GM12891 (cell line): ENCODE data around the gene ENOSF1.

Source experiments
- DNase-seq: peaks from one replicate; pipeline ENCODE4 v3.0.0; 2011; ENCODE audit warnings: low spot score; ENCODE audit not compliant: insufficient read length
- FAIRE-seq: peaks from 2 replicates; lab custom pipeline; 2011; peaks lifted over from hg19 to GRCh38; lab: Jason Lieb, UNC
- PAX5 ChIP-seq: IDR thresholded peaks from 2 replicates; pipeline ENCODE4 v1.6.1; 2011; ENCODE audit warnings: low read length, moderate library complexity, mild to moderate bottlenecking; ENCODE audit not compliant: insufficient read depth, severe bottlenecking
- POLR2A ChIP-seq: IDR thresholded peaks from 2 replicates; pipeline ENCODE4 v1.6.1; 2011; ENCODE audit warnings: low read depth, low read length, control low read depth
- POLR2AphosphoS5 ChIP-seq: IDR thresholded peaks from 2 replicates; pipeline ENCODE4 v1.6.1; 2011; ENCODE audit warnings: low read depth, low read length, control low read depth
- POU2F2 ChIP-seq: IDR thresholded peaks from 2 replicates; pipeline ENCODE4 v1.6.1; 2011; ENCODE audit warnings: low read depth, mild to moderate bottlenecking, control low read depth, low read length, moderate library complexity
- SPI1 ChIP-seq: IDR thresholded peaks from 2 replicates; pipeline ENCODE4 v1.6.1; 2011; ENCODE audit warnings: low read depth, low read length, control low read depth
- TAF1 ChIP-seq: IDR thresholded peaks from 2 replicates; pipeline ENCODE4 v1.6.1; 2011; ENCODE audit warnings: low read depth, low read length, control low read depth

ENOSF1 gene

GRCh38 chr18:709771-710170 lies 2.7 kb downstream of the ENOSF1 start:
- no peak for DNase-seq
- TF ChIP-seq SPI1 (no peak), POLR2A (no peak), TAF1 (no peak), POLR2AphosphoS5 (no peak), PAX5 (no peak), POU2F2 (no peak)
- FAIRE-seq = no peak

- FAIRE-seq (no peak), DNase-seq (no peak)
- TF ChIP-seq PAX5 (peak; percentile 20), POU2F2 (no peak)
Measured at GRCh38 chr18:708096-708495, 4.3 kb downstream of the ENOSF1 start.

GRCh38 chr18:706405-706804 lies 6.0 kb downstream of the ENOSF1 start:
- TF ChIP-seq SPI1 (no peak), POLR2A (no peak), TAF1 (no peak), PAX5 (no peak), POU2F2 (no peak), POLR2AphosphoS5 (no peak)
- FAIRE-seq (no peak), DNase-seq (no peak)

GRCh38 chr18:703213-703967 lies 9.0 kb downstream of the ENOSF1 start:
- DNase-seq = no peak
- TF ChIP-seq PAX5 (no peak), TAF1 (no peak), SPI1 (no peak), POU2F2 (no peak), POLR2A (no peak), POLR2AphosphoS5 (no peak)
- no peak for FAIRE-seq

- FAIRE-seq = no peak
- DNase-seq = no peak
Measured at GRCh38 chr18:697800-698199, 14.6 kb downstream of the ENOSF1 start.

GRCh38 chr18:697012-697411 lies 15.4 kb downstream of the ENOSF1 start:
- FAIRE-seq (no peak), DNase-seq (no peak)
- TF ChIP-seq POLR2AphosphoS5 (no peak), SPI1 (no peak), POLR2A (no peak), TAF1 (no peak), PAX5 (no peak), POU2F2 (no peak)

More at GRCh38 chr18:697800-698199, 14.6 kb downstream of the ENOSF1 start:
- TF ChIP-seq TAF1 = no peak
- no peak for TF ChIP-seq PAX5
- TF ChIP-seq POLR2AphosphoS5 = no peak
- no peak for TF ChIP-seq SPI1
- no peak for TF ChIP-seq POLR2A
- TF ChIP-seq POU2F2 = no peak

- FAIRE-seq (no peak), DNase-seq (no peak)
- TF ChIP-seq TAF1 (no peak), POLR2A (no peak)
Measured at GRCh38 chr18:693466-694187, 18.8 kb downstream of the ENOSF1 start.

GRCh38 chr18:692824-693223 lies 19.6 kb downstream of the ENOSF1 start:
- no peak for FAIRE-seq
- no peak for TF ChIP-seq POLR2A
- TF ChIP-seq SPI1 = no peak
- TF ChIP-seq POU2F2 = no peak
- TF ChIP-seq PAX5 = no peak
- no peak for TF ChIP-seq TAF1
- no peak for TF ChIP-seq POLR2AphosphoS5
- no peak for DNase-seq

- TF ChIP-seq POLR2AphosphoS5 (no peak), PAX5 (no peak), POLR2A (no peak), SPI1 (no peak), TAF1 (no peak)
- DNase-seq (no peak), FAIRE-seq (no peak)
Measured at GRCh38 chr18:688323-688722, 24.1 kb downstream of the ENOSF1 start.

GRCh38 chr18:686339-687111 lies 25.9 kb downstream of the ENOSF1 start:
- no peak for FAIRE-seq
- DNase-seq = no peak

GRCh38 chr18:685438-685837 lies 27.0 kb downstream of the ENOSF1 start:
- DNase-seq (no peak), FAIRE-seq (no peak)

More at GRCh38 chr18:686339-687111, 25.9 kb downstream of the ENOSF1 start:
- no peak for TF ChIP-seq PAX5

More at GRCh38 chr18:685438-685837, 27.0 kb downstream of the ENOSF1 start:
- TF ChIP-seq POU2F2 (no peak), TAF1 (no peak), POLR2A (no peak)
